HK-2 (cell line): ENCODE measurements around the gene TNFRSF18.

Experiments used
- DNase-seq: peaks from one replicate; pipeline ENCODE4 v3.0.0-alpha.2; 2018; ENCODE audit not compliant: unreplicated experiment

Gene TNFRSF18

GRCh38 chr1:1166642-1167397 lies 39.6 kb downstream of the TNFRSF18 start:
- DNase-seq, result no peak

GRCh38 chr1:1165900-1166421 lies 40.4 kb downstream of the TNFRSF18 start:
- peak; percentile 59 for DNase-seq

- no peak for DNase-seq
Measured at GRCh38 chr1:1165485-1165884, 40.9 kb downstream of the TNFRSF18 start.

- peak; percentile 94 for DNase-seq
Measured at GRCh38 chr1:1164701-1165451, 41.5 kb downstream of the TNFRSF18 start.

GRCh38 chr1:1164361-1164700 lies 42.1 kb downstream of the TNFRSF18 start:
- DNase-seq, result no peak

GRCh38 chr1:1163538-1164070 lies 42.8 kb downstream of the TNFRSF18 start:
- DNase-seq, result no peak

- DNase-seq, result no peak
Measured at GRCh38 chr1:1162597-1163537, 43.5 kb downstream of the TNFRSF18 start.

GRCh38 chr1:1161683-1162079 lies 44.7 kb downstream of the TNFRSF18 start:
- DNase-seq, result no peak

GRCh38 chr1:1161078-1161682 lies 45.2 kb downstream of the TNFRSF18 start:
- DNase-seq, result no peak

GRCh38 chr1:1160281-1160930 lies 46.0 kb downstream of the TNFRSF18 start:
- DNase-seq, result no peak

GRCh38 chr1:1157914-1158710 lies 48.3 kb downstream of the TNFRSF18 start:
- no peak for DNase-seq

- no peak for DNase-seq
Measured at GRCh38 chr1:1157426-1157913, 48.9 kb downstream of the TNFRSF18 start.

GRCh38 chr1:1157033-1157365 lies 49.4 kb downstream of the TNFRSF18 start:
- DNase-seq, result no peak

GRCh38 chr1:1156140-1157032 lies 50.0 kb downstream of the TNFRSF18 start:
- peak; percentile 74 for DNase-seq

GRCh38 chr1:1155258-1155657 lies 51.1 kb downstream of the TNFRSF18 start:
- DNase-seq, result no peak

GRCh38 chr1:1153874-1154273 lies 52.5 kb downstream of the TNFRSF18 start:
- no peak for DNase-seq
